Measurements from ENCODE around the gene INSM2. TPM values are rescaled to one million over a fixed set of nuclear protein-coding genes. Genes with fewer than 3 reads are reported as not detected.

The INSM2 gene
- total and polyA plus RNA-seq, 12 donors = not detected

DNA sequence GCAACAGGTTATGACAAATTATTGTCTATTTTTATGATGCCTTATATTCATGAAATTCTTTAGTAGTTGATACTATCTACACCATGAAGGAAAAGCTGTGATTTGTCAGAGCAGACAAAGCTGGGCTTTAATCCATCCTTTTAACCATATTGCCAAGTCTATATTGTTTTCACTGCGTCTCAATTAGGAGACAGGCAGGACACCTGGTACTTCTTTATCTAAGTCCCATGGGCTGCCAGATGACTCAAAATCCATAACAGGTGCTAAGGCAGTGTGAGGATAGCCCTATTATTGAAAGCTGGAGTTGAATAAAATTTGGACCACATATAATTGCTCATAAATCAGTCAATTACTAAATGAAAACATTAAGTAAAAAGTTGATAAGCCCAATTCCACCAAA lies 22.6 kb downstream of the INSM2 start:
- H3K4me1 ChIP-seq = peaks cover 0 to 7% (median 5%) of the 10 kb centered on the region in 9 donors
- intact Hi-C loops (cut with DNase I) = no loop called here
- WGBS, 2 donors = 62 to 68% methylated on average over 1 of the region's 1 CpG
- no peaks in the 10 kb centered on the region for H3K9me3 ChIP-seq
- TF ChIP-seq, protein P1, sequence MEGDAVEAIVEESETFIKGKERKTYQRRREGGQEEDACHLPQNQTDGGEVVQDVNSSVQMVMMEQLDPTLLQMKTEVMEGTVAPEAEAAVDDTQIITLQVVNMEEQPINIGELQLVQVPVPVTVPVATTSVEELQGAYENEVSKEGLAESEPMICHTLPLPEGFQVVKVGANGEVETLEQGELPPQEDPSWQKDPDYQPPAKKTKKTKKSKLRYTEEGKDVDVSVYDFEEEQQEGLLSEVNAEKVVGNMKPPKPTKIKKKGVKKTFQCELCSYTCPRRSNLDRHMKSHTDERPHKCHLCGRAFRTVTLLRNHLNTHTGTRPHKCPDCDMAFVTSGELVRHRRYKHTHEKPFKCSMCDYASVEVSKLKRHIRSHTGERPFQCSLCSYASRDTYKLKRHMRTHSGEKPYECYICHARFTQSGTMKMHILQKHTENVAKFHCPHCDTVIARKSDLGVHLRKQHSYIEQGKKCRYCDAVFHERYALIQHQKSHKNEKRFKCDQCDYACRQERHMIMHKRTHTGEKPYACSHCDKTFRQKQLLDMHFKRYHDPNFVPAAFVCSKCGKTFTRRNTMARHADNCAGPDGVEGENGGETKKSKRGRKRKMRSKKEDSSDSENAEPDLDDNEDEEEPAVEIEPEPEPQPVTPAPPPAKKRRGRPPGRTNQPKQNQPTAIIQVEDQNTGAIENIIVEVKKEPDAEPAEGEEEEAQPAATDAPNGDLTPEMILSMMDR (IDR thresholded peaks at IDR 0.05) = no peak
- no peak for ATAC-seq
- no peak overlapping the region for H3K27ac ChIP-seq
- no peak overlapping the region for H3K4me3 ChIP-seq
- no peaks in the 10 kb centered on the region for H3K27me3 ChIP-seq
- H3K36me3 ChIP-seq = no peaks in the 10 kb centered on the region
- no peak for DNase-seq

DNA sequence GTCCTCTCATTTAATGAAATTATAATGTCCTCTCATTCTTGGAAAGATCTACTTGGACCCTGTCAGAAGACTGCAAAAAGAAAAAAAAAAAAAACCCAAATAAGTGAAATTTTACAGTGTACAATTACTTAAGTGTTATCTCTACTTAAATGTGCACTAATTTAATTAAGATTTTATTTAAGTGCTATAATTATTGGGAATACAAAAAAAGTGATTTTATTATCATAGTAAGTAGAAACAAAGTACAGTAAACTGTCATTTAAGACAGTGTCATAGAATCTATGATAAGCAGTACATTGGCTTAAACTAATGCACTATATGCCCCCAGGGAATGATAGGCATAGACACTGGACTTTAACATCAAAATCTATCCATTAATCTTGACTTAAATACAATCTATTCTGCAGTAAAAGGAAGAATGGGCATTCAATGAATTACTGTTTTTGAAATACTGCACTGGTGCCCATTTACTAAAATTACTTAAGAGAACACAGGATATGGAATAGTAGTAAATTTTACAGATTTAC lies 23.3 kb downstream of the INSM2 start:
- no peak overlapping the region for H3K27ac ChIP-seq
- ATAC-seq (no peak), DNase-seq (no peak)
- H3K27me3 ChIP-seq = no peaks in the 10 kb centered on the region
- TF ChIP-seq, protein P1 (IDR thresholded peaks at IDR 0.05) = no peak
- H3K9me3 ChIP-seq = no peaks in the 10 kb centered on the region
- intact Hi-C loops (cut with DNase I) = no loop called here
- H3K4me3 ChIP-seq = no peak overlapping the region
- no peaks in the 10 kb centered on the region for H3K36me3 ChIP-seq
- H3K4me1 ChIP-seq = peaks cover 0 to 7% (median 5%) of the 10 kb centered on the region in 9 donors

DNA sequence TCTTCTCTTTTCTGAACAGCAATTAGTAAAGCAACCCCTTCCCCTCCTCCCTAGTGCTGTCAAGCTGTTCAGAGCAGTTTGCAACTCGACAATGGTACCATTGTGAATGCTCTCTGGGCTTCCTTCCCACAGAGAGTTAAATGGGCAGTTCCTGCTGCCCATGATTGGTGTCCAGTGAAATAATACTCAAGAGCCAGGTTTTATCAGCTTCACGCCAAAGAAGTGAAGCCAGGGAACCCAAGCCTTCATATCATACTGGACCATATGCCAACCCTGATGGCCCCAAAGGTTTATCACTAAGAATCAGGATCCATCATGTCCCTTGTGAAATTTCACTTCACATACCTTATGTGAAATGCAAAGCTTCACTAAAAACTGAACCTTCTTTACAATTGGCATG lies 24.7 kb downstream of the INSM2 start:
- peaks cover 0 to 7% (median 4%) of the 10 kb centered on the region in 9 donors for H3K4me1 ChIP-seq
- no peaks in the 10 kb centered on the region for H3K27me3 ChIP-seq
- WGBS, 2 donors = 41 to 53% methylated on average over 2 of the region's 2 CpGs
- no peaks in the 10 kb centered on the region for H3K9me3 ChIP-seq
- intact Hi-C loops (cut with DNase I) = loop anchor here in 1 of 10 donors (1.0 kb wide), 1 partner anchor 27 kb away; no protein-coding TSS in a partner anchor
- no peak overlapping the region for H3K27ac ChIP-seq
- no peak for ATAC-seq
- TF ChIP-seq, protein P1 (IDR thresholded peaks at IDR 0.05) = no peak
- no peak overlapping the region for H3K4me3 ChIP-seq
- no peak for DNase-seq
- peaks cover 0 to 3% (median 0%) of the 10 kb centered on the region in 9 donors for H3K36me3 ChIP-seq

DNA sequence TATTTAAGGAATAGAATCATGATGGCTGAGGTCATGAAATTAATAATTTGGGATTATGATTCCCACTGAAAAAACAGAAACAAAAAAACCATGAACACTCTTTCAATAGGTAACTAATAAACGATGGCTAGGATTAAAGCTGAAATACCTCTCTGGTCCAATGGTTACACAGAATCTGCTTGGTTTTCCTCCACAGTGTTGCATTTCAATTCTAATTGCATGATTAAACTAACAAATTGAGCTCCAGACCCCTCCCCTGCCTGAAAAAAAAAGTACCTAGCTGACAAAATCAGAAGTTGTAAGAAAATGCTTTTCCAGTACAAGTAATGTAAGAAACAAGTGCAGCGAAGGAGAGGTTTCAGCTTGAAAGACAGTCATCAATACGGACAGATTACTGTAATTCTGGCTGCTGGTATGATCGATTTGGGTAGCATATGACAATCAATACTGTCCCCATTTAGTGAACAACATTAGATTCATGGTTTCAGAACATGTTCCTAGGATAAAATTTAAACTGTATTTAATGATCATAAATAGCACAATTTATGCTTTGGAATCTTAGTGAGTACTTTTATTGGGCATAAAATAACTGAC lies 32.0 kb downstream of the INSM2 start:
- no peak overlapping the region for H3K4me3 ChIP-seq

More for the DNA sequence above, 32.0 kb downstream of the INSM2 start:
- peaks cover 0 to 48% (median 7%) of the 10 kb centered on the region in 9 donors for H3K36me3 ChIP-seq
- H3K9me3 ChIP-seq = no peaks in the 10 kb centered on the region
- H3K27ac ChIP-seq = no peak overlapping the region
- DNase-seq (no peak), ATAC-seq (no peak)
- H3K4me1 ChIP-seq = no peaks in the 10 kb centered on the region
- no peaks in the 10 kb centered on the region for H3K27me3 ChIP-seq
- WGBS, 2 donors = 93 to 98% methylated on average over 4 of the region's 4 CpGs
- TF ChIP-seq, protein P1 (IDR thresholded peaks at IDR 0.05) = no peak
- intact Hi-C loops (cut with DNase I) = no loop called here

Measured in heart right ventricle (tissue), 16 donors.